HG02885 (cell line): ENCODE measurements around the gene SLC4A8.
"Not testable (repeated sequence)": the region's sequence is repeated elsewhere in the genome, so short reads cannot be mapped to it uniquely, and the experiment has no call there.

Experiments
- ATAC-seq: cut with Tn5 transposase; IDR thresholded peaks from one replicate; pipeline ENCODE4 v1.9.1; 2021; ENCODE audit warnings: mild to moderate bottlenecking; ENCODE audit not compliant: unreplicated experiment, poor library complexity

Gene SLC4A8

DNA sequence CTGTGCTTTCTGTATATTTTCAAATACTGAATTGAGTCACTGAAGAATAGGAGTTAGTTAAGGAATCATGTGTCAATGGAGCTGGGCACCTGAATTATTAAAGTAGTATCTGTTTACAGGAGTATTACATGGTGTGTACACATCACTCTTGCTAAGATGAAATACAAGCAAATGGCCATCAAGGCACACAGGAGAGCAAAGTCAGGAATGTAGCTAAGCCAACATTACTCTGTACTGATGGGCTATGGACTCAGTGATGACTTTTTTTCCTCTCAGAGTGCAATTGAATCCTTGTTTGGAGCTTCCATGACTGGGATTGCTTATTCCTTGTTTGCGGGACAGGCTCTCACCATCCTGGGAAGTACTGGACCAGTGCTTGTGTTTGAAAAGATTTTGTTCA, 45.5 kb downstream of the SLC4A8 start:
- no peak for ATAC-seq

DNA sequence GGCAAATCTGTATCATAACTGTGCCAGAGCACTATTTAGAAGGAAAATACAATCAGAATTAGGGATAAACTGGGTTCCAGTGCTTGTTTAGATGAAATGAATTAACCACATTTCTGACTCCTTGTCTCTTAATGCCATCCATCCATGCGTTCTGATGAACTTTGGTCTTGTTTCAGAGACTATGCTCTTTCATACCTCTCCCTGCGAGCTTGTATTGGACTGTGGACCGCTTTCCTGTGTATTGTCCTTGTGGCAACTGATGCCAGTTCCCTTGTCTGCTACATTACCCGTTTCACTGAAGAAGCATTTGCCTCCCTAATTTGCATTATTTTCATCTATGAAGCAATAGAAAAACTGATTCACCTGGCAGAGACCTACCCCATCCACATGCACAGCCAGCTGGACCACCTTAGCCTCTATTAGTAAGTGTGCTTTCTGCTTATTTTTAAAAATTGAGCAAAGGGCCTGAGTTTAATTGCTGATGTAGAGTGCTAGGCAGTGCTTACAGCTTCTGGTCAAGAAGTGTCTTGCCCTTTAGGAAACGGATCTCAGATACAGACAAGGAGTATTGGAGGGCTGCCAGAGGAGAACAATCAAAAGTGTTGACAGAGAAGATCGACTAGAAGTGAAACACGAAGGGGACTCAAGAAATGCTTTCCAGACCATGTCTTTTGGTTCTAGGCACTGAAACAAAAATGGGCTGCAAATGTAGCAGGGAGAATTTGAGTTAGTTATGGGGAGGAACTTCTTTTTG, 46.7 kb downstream of the SLC4A8 start:
- no peak for ATAC-seq

DNA sequence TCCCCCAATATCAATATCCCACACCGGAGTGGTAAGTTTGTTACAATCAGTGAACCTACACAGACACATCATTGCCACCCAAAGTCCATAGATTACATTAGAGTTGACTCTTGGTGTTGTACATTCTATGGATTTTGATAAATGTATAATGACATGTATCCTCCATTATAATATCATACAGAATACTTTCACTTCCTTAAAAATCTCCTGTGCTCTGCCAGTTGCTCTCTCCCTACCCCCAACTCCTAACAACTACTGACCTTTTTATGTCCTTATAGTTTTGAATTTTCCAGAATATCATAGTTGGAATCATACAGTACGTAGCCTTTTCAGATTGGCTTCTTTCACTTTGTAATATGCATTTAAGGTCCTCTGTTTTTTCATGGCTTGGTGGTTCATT, 48.4 kb downstream of the SLC4A8 start:
- no peak for ATAC-seq

DNA sequence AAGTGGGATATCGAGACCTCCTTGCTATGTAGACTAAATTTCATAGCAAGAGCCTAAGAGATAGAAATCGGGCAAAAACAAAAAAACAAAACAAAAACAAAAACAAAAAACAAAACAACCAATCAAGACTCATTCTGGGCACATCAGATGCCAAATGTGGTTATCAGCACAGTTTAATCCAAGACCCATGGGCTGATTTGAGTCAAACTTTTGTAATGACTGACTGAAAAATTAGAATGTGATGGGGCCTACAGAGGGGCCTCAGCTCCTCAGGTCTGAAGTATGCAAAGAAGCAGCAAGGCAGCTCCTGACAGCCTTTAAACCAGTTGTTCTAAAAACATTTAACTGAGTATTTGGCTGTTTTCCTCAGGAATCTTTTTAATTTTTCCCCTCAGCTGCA, 49.3 kb downstream of the SLC4A8 start:
- no peak for ATAC-seq

DNA sequence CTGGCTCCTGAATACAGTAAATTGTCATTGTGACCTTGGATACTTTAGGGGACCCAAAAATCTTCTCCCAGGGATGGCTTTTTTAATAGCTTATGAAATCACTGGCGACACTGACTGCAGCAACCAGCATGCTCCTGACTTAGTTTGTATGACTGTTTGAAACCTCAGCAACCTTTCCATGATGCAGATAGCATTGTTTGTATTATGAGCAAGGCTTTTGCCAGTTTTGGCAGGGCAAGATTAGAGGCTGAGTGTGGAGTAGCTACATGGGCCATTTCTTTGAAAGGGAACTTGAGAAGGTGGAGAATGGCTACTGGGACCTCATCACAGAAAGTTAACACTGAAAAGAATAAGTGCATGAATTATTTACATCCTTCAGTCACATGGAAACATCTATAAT, 50.9 kb downstream of the SLC4A8 start:
- ATAC-seq: no peak

DNA sequence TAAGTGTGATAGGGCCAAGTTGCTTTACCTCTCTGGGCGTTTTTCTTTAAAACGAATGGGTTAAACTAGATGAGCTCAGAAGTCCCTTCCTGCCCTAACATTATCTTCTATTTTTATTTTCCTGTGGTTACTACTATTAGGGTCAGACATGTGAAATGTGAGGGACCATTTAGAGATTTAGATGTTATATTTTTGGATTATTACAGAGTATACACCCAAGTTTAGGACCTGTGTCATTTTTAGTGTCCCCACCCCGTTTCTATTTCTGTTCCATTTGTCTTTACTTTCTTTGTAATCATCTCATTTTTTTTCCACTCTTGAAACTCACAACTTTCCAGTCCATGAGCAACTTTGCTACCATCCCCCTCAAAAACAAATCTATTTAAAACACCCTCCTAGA, 56.3 kb downstream of the SLC4A8 start:
- ATAC-seq: peak; percentile 69

DNA sequence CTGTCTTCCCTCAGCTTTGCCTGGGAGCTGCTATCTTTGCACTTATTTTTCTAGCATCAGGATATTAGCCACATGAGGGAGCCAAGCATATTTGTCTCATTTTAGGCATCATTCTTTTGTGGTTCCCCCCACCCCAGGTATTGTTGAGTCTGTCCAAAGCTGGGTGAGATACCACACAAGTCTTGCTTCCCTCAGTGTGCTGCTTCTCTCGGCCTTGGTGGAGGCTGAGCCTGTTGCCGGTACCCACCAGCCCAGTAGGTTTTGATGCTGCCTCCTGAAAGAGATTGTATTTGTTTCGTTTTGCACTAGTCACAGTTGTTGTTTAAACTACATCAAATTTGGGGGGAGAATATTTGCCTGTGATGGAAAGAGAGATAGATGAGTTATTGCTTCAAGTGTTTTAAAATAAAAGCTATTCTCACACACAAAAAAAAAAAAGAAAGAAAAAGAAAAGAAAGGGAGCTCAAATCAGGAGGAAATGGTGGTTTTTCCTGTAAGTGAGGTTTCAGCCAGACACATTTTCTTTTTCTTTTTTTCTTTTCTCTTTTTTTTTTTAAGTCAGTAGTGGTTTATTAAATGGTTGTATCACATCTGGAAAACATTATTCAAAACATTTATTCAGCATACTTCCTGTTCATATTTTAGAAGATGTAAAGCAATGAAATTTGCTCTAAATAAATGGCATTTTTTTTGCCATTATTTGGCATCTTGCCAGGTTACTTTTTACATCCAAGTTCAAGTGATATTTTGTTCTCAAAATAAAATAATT, 58.5 kb downstream of the SLC4A8 start:
- ATAC-seq: no peak

DNA sequence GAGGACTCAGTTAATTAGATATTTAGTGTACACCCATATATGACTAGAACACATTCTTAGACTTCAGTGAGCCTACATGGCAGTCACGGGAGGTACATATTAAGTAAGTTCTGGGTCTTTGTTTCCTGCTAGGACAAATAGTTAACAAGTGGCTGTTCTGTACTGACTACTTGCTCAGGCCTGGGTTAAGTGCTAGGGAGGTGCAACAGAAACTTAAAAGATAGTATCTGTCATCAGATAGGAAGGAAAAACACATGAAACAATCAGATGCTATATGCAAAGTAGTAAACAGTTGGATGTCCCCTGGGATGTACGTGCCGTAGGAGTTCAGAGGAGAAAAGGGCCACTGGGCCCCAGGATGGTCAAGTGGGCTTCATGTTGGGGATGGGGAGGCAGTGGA, 59.5 kb downstream of the SLC4A8 start:
- ATAC-seq: no peak

DNA sequence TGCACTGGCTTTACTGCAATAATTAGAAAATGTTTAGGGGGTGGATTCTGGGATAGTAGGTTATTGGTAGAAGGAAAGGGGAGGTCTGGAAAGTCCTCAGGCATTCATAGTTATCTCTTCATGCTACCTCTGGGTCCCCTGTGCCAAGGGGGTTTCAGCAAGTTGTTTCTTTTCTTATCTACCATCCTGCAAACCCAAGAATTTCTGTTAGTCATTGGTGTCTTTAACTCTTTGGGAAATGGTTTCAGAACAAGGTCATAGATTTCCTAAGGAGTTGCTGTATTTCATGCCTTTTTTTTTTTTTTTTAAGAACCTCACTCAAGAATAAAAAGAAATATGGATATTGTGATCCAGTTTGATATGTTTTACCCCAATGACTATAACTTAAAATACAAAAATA, 63.6 kb downstream of the SLC4A8 start:
- ATAC-seq: no peak

DNA sequence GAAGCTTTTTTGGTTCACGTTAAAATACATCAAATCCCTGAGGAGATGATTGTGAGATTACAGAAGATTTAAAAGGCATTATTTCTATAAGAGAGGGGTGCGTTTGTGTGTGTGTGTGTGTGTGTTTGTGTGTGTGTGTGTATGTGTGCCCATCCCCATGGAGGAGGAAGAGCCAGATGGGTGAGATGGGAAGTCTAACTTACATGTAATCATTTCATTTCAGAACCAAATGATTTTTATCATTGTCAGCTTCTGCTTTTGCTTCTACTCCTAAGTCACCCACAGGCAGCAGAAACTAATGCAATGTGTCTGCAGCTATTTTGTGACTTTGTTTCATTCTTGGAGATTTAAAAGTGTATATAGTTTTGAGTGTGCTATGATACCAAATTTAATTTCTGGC, 68.7 kb downstream of the SLC4A8 start:
- ATAC-seq: no peak

DNA sequence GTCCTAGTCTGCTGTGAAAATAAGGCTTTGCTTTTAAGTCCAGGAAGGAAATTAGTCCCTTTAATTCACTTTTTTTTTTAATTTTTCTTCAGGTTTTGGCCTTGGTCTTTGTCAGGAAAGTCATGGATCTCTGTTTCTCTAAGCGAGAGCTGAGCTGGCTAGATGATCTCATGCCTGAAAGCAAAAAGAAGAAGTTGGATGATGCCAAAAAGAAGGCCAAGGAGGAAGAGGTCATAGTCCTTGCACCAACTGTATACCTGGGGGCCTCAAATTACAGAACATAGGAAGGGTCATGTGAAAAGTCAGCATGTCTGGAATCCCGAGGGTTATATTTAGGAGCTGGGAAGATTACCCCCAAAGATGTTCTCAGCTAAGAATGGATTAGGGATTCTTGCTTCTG, 72.3 kb downstream of the SLC4A8 start:
- no peak for ATAC-seq

DNA sequence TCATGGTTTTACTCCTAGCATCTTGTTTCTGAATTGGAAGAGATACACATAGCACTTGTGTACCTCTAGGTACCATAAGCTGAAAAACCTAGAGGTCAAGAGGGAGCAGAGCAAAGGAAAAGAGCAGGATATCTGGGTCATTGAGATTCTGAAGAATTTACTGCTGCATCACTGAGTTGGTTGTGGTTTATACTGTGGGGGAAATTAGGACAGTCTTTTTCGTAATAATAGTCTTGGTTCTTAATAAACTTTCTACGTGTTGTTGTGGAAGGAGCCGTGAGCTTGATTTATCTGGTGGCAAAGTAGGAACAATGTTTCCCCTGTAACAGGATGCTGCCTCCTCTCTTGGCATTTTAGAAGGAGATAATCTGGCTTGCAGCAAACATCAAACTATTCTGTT, 80.2 kb downstream of the SLC4A8 start:
- no peak for ATAC-seq

DNA sequence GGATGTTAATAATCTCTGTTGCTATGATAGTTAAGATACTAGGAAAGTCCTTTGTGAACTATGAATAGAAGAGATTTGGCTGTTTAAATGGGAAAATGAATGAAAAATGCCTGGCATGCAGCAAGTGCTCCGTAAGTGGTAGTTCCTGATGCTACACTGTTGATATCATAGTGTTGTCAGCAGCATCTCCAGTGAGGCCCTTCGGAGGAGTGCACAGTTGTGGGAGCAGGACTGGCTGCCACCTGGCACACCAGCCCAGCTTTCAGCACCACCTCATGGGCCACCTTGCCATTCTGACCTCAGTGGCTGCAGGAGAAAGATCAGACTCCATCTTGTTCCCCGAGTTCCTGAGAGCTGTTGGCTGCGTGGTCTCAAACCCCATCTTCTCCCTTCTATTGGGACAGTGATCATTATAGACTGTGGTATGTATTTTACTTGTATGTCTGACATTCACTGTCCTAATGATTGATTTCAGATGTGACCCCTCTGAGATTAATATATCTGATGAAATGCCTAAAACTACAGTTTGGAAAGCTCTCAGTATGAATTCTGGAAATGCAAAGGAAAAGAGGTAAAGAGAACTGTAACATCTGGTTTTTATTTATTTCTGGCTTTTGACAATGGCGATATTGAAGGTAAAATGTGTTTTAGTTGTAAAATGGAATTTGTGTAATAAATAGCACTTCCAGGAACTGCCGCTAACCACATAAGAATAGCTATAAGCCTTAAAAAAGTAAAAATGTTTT, 80.9 kb downstream of the SLC4A8 start:
- no peak for ATAC-seq

DNA sequence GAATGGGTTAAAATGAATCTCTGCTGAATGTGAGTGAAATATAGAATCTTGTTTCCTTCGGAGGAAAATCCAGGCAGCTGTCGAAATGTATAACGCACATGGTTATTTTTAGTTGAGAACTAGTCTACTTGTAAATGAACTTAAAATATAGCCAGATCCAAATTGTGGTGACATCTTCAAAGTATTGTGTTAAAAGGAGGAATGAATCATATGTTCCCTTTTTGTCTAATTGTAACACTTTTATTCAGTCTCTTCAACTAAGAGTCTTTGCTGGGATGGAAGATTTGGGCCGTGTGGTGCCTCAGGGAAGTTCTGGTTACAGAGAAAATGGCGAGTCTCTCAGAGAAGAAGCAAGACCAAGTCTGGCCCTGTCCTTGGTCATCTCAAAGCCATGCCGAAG, 82.5 kb downstream of the SLC4A8 start:
- no peak for ATAC-seq

DNA sequence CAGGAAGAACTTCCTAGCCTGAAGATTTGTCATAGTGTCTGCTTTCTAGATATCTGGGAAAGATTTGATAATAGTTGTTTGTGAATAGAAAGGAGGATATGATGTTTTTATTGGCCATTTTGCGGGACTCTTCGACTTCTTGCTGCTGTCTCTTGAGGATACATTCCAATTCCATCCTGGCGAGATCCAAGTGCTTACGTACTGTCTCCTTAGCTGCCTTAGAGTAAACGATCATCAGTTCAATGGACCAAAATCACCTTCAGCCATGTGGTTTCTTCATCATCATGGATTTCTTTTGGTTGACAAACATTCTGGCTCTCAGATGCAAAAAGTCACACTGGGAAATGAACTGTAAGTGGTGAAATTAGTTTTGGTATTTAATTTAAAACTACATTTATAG, 83.7 kb downstream of the SLC4A8 start:
- ATAC-seq: no peak

DNA sequence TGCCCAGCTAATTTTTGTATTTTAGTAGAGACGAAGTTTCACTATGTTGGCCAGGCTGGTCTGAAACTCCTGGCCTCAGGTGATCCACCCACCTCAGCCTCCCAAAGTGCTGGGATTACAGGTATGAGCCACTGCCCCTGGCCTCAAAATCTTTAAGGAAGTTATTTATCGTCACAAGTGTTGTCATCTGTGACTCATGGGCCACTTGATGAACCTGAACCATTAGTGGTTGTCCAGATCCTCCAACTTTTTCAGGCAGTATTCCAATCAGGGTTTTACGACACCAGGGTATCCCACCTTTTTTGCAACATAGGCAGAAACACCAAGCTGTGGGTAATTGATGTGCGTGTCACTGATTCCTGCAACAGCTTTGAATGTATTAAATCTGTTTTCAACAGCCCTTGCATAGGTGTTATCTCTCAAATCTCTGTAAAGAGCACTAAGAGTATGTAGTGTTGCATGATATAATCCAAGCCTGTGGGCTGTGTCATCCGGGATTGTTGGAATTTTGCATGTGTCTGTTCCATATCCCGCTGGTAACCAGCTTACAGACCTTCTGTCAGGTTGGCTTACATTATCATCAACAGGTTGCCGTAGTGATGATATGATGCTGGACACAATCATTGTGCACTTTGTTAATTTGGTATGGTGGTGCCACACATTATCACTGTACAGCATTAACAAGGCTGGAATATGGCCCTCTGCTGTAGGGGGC, 87.1 kb downstream of the SLC4A8 start:
- ATAC-seq: no peak

DNA sequence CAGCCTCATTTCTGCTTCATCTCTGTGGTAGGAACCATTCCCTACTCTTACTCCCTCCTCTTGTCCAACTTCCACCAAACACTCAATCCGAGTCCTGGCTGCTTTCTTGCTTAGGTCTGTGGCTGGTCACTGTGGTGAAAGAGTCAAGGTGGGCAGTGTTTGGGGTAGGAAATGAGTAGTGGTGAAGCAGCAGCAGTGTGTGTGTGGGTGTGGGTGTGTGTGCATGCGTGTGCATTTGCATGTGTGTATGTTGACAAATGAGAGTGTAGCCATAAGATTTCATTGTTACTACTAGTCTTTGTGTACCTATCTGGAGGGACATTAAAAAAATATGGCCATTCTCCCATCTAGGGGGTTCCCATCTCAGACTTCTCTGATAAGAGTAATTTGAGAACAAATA, 87.8 kb downstream of the SLC4A8 start:
- no peak for ATAC-seq

DNA sequence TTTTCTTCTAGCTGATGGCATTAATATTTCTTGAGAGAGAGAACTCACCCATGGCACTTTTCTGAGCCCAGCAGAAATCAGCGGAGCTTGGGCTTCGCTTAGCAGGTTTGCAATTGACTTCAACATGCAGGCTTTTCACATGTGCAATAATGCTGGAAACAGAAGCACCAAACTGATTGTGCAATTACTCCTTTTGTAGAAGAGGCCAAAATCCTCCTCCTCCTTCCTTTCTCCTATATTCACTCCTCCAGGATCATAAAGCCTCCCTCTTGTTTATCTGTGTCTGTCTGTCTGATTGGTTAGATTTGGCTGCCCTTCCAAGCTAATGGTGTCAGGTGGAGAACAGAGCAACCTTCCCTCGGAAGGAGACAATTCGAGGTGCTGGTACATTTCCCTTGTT, 90.4 kb downstream of the SLC4A8 start:
- ATAC-seq: not testable (repeated sequence)

DNA sequence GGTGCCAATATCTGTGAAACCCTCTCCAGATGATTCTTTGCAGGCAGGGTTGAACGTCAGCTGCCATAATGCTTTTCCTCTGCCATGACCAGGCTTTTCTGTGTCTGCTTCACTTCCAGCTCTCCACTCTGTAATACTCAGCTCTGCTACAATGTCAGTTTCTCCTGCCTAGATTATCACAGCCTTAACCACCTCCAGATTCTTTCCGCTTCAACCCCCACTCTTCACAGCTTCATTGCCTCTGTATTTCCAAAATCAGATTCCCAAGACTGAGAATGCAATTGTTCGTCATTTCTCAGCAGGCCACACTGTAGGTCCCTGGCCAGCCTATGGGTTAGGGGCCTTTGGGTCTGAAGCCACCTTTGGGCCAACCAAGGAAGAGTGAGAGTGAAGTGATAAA, 92.7 kb downstream of the SLC4A8 start:
- ATAC-seq: no peak

DNA sequence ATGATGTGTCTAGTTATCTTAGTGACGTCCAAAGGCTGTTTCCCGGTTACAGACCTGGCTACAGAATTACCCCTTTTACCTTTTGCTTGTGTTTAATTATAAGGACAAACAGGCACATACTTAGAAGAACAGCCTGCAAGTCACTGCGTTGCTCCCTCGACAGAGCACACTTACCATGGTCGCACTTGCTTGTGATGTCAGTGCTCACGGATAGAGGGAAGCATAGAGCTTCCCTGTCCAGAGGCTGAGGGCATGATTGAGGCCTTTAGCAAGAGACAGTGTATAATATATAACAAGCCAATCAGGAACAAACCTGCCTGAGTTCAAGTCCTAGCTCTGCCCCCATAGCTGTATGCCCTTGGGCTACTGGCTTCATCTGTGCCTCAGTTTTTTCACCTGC, 93.2 kb downstream of the SLC4A8 start:
- ATAC-seq: no peak

DNA sequence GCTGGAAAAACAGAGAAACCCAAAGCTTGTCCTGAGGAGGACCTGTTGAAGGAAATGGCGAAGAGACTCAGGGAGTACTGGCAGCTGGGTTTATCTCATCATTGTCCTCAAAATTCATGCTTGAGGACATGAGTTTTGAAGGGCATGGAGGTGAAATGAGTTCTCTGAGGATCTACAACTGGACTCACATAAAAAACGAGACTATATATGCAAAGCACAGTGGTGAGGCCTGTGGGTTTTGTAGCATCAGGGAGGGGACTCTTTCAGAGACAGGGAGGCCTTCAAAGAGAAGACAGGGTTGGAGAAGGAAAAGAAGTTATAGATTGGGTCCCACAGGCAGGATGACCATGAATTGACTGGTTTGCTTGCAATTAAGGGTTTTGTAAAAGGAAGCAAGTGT, 95.1 kb downstream of the SLC4A8 start:
- ATAC-seq: peak; percentile 63
